ENCODE measurements around the gene CDK11A. TPM values are rescaled to one million over a fixed set of nuclear protein-coding genes. Genes with fewer than 3 reads are reported as not detected.

The CDK11A gene
- total and polyA plus RNA-seq, 2 donors (not counting 3 experiments of a cell fraction or from before 2014, with no cell fraction given), result 30.7 to 50.4 TPM

GRCh38 chr1:1770102-1770501 is 45.9 kb upstream of the CDK11A start:
- H3K36me3 ChIP-seq (ENCODE audit: control insufficient read depth in 2 of 2, extremely low read depth in 1 of 2, insufficient read depth in 2 of 2, low read length in 2 of 2), result no peaks in the 10 kb centered on the region
- H3K27ac ChIP-seq (ENCODE audit: insufficient read depth, low read depth, low read length), result no peak overlapping the region
- CTCF ChIA-PET, result no interaction called here
- no peaks in the 10 kb centered on the region for H3K4me1 ChIP-seq (ENCODE audit: control insufficient read depth, extremely low read depth, insufficient read depth, low read length)
- TF ChIP-seq POLR2AphosphoS5 (IDR thresholded peaks at IDR 0.05; ENCODE audit: insufficient read depth, low read depth, low read length) (no peak), MYC (IDR thresholded peaks at IDR 0.05; ENCODE audit: low read depth, low read length) (no peak)
- no peak for FAIRE-seq
- H3K79me2 ChIP-seq (ENCODE audit: control insufficient read depth, insufficient read depth, low read length), result peaks cover 76% of the 10 kb centered on the region
- BruUV-seq (replicated peaks), result no TSS peak
- H2AFZ ChIP-seq (ENCODE audit: low read depth, low read length), result no peak overlapping the region
- H3K4me2 ChIP-seq (ENCODE audit: insufficient read depth, low read length), result no peak overlapping the region
- intact Hi-C loops (cut with micrococcal nuclease) (no loop called here), dilution Hi-C loops (cut with MboI; ENCODE audit: extremely low pct_ligation_motif_present, low sequenced_read_pairs) (no loop called here)
- no peaks in the 10 kb centered on the region for H3K9me1 ChIP-seq (replicated peaks; ENCODE audit: control insufficient read depth, extremely low read depth, insufficient read depth, low read length)
- no peaks in the 10 kb centered on the region for H3K27me3 ChIP-seq (ENCODE audit: control insufficient read depth in 2 of 2, insufficient read depth in 2 of 2, low read length in 2 of 2)
- peaks cover 2% of the 10 kb centered on the region for H4K20me1 ChIP-seq (replicated peaks; ENCODE audit: control insufficient read depth, extremely low read depth, insufficient read depth, low read length)
- H3K4me3 ChIP-seq (replicated peaks in 1 of 3; ENCODE audit: insufficient read depth in 1 of 3, low read depth in 1 of 3, low read length in 3 of 3), result no peak overlapping the region
- H3K9me3 ChIP-seq (replicated peaks; ENCODE audit: control insufficient read depth, insufficient read depth, low read length), result no peaks in the 10 kb centered on the region
- DNase-seq (ENCODE audit: low read depth, low spot score), result no peak
- no peak overlapping the region for H3K9ac ChIP-seq (replicated peaks; ENCODE audit: extremely low read depth, insufficient read depth, low read length)
- POLR2A ChIA-PET, result no interaction called here

- Histone ChIP-seq H3K9me1 (replicated peaks; ENCODE audit: control insufficient read depth, extremely low read depth, insufficient read depth, low read length) (no peaks in the 10 kb centered on the region), H3K36me3 (ENCODE audit: control insufficient read depth in 2 of 2, extremely low read depth in 1 of 2, insufficient read depth in 2 of 2, low read length in 2 of 2) (peaks cover 0 to 8% of the 10 kb centered on the region in 2 experiments), H3K27me3 (ENCODE audit: control insufficient read depth in 2 of 2, insufficient read depth in 2 of 2, low read length in 2 of 2) (no peaks in the 10 kb centered on the region), H3K9me3 (replicated peaks; ENCODE audit: control insufficient read depth, insufficient read depth, low read length) (no peaks in the 10 kb centered on the region), H3K9ac (replicated peaks; ENCODE audit: extremely low read depth, insufficient read depth, low read length) (no peak overlapping the region), H3K79me2 (ENCODE audit: control insufficient read depth, insufficient read depth, low read length) (peaks cover 61% of the 10 kb centered on the region), H3K27ac (ENCODE audit: insufficient read depth, low read depth, low read length) (no peak overlapping the region), H4K20me1 (replicated peaks; ENCODE audit: control insufficient read depth, extremely low read depth, insufficient read depth, low read length) (peaks cover 2% of the 10 kb centered on the region), H3K4me1 (ENCODE audit: control insufficient read depth, extremely low read depth, insufficient read depth, low read length) (no peaks in the 10 kb centered on the region), H3K4me2 (ENCODE audit: insufficient read depth, low read length) (no peak overlapping the region), H2AFZ (ENCODE audit: low read depth, low read length) (no peak overlapping the region), H3K4me3 (replicated peaks in 1 of 3; ENCODE audit: insufficient read depth in 1 of 3, low read depth in 1 of 3, low read length in 3 of 3) (no peak overlapping the region)
- ChIA-PET POLR2A (no interaction called here), CTCF (interaction anchor here (1.1 to 1.2 kb wide), 3 partner anchors 8 to 138 kb away, joined by 4 read pairs; no protein-coding TSS in a partner anchor)
- no peak for DNase-seq (ENCODE audit: low read depth, low spot score)
- TF ChIP-seq MAX (IDR thresholded peaks at IDR 0.05; ENCODE audit: insufficient read depth, insufficient read length), result no peak
- BruUV-seq (replicated peaks), result no TSS peak
- intact Hi-C loops (cut with micrococcal nuclease), result no loop called here
- dilution Hi-C loops (cut with MboI; ENCODE audit: extremely low pct_ligation_motif_present, low sequenced_read_pairs), result no loop called here
- FAIRE-seq, result no peak
Measured at GRCh38 chr1:1768249-1768992, 44.3 kb upstream of the CDK11A start.

All from endothelial cell of umbilical vein (primary cell).